ENCODE results near the gene IFT80.

GRCh38 chr3:160376681-160377080 is 22.3 kb downstream of the IFT80 start:
- TF ChIP-seq, protein P1, sequence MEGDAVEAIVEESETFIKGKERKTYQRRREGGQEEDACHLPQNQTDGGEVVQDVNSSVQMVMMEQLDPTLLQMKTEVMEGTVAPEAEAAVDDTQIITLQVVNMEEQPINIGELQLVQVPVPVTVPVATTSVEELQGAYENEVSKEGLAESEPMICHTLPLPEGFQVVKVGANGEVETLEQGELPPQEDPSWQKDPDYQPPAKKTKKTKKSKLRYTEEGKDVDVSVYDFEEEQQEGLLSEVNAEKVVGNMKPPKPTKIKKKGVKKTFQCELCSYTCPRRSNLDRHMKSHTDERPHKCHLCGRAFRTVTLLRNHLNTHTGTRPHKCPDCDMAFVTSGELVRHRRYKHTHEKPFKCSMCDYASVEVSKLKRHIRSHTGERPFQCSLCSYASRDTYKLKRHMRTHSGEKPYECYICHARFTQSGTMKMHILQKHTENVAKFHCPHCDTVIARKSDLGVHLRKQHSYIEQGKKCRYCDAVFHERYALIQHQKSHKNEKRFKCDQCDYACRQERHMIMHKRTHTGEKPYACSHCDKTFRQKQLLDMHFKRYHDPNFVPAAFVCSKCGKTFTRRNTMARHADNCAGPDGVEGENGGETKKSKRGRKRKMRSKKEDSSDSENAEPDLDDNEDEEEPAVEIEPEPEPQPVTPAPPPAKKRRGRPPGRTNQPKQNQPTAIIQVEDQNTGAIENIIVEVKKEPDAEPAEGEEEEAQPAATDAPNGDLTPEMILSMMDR (IDR thresholded peaks at IDR 0.05): no peak
- TF ChIP-seq POLR2A (IDR thresholded peaks at IDR 0.05): no peak

All from thyroid gland (tissue), 4 donors.